Lower lobe of right lung (tissue), 2 donors: ENCODE results near the gene CHST3. TPM values are rescaled to one million over a fixed set of nuclear protein-coding genes. Genes with fewer than 3 reads are reported as not detected.
"Not testable (repeated sequence)": the region's sequence is repeated elsewhere in the genome, so short reads cannot be mapped to it uniquely, and the experiment has no call there.

Source experiments
- ATAC-seq, 2 donors: fragments of 200-7000 bp; cut with Tn5 transposase; one replicate each; pipeline ENCODE4 v1.9.1; 2020 to 2022; ENCODE audit warnings: mild to moderate bottlenecking in 2 of 2, moderate library complexity in 2 of 2
- DNase-seq: peaks from one replicate; pipeline ENCODE4 v3.0.0-alpha.2; 2020
- H3K27ac ChIP-seq: fragments of 200-600 bp; one replicate; pipeline ENCODE4 v1.8.0; 2022
- H3K27me3 ChIP-seq: fragments of 200-600 bp; one replicate; pipeline ENCODE4 v1.8.0; 2022; ENCODE audit warnings: low read depth
- H3K36me3 ChIP-seq: fragments of 200-600 bp; one replicate; pipeline ENCODE4 v1.8.0; 2022; ENCODE audit warnings: mild to moderate bottlenecking
- H3K4me1 ChIP-seq: fragments of 200-600 bp; one replicate; pipeline ENCODE4 v1.8.0; 2022
- H3K4me3 ChIP-seq: fragments of 200-600 bp; one replicate; pipeline ENCODE4 v1.8.0; 2022; ENCODE audit warnings: mild to moderate bottlenecking
- H3K9me3 ChIP-seq: fragments of 200-600 bp; one replicate; pipeline ENCODE4 v1.8.0; 2022
- intact Hi-C: fragments of 100-400 bp; cut with DNase I; formaldehyde crosslinking; loops from one replicate; pipeline ENCODE4 v1.11.0; 2022
- long read RNA-seq: library from polyadenylated mRNA; unstranded; transcript quantifications from one replicate; pipeline ENCODE4 v2.0.0, GENCODE V29; 2021
- total RNA-seq: library from RNA; stranded (reverse); fragmentation: NEBNext Ultra II Directional; extraction: Animal tissue kit (Norgen Biotek cat#: 25700); gene quantifications from one replicate; pipeline ENCODE4 v1.2.1, GENCODE V29; 2021
- TF ChIP-seq, protein P1 (sequence below): fragments of 200-600 bp; IDR thresholded peaks from one replicate; pipeline ENCODE4 v1.8.0; 2022; ENCODE audit warnings: antibody characterized with exemption, mild to moderate bottlenecking
- donor health status: DM: no; HTN: yes; CAD: no; lungs with severe emphysema.

CHST3 gene, protein sequence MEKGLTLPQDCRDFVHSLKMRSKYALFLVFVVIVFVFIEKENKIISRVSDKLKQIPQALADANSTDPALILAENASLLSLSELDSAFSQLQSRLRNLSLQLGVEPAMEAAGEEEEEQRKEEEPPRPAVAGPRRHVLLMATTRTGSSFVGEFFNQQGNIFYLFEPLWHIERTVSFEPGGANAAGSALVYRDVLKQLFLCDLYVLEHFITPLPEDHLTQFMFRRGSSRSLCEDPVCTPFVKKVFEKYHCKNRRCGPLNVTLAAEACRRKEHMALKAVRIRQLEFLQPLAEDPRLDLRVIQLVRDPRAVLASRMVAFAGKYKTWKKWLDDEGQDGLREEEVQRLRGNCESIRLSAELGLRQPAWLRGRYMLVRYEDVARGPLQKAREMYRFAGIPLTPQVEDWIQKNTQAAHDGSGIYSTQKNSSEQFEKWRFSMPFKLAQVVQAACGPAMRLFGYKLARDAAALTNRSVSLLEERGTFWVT
- total RNA-seq, result 12.0 TPM
- long read RNA-seq, full-length matches to known transcripts, result 1 of 17 reads
- long read RNA-seq, partial matches to known transcripts, result 15 of 17 reads
- long read RNA-seq, other reads (novel, unspliced or antisense), result 1 of 17 reads

DNA sequence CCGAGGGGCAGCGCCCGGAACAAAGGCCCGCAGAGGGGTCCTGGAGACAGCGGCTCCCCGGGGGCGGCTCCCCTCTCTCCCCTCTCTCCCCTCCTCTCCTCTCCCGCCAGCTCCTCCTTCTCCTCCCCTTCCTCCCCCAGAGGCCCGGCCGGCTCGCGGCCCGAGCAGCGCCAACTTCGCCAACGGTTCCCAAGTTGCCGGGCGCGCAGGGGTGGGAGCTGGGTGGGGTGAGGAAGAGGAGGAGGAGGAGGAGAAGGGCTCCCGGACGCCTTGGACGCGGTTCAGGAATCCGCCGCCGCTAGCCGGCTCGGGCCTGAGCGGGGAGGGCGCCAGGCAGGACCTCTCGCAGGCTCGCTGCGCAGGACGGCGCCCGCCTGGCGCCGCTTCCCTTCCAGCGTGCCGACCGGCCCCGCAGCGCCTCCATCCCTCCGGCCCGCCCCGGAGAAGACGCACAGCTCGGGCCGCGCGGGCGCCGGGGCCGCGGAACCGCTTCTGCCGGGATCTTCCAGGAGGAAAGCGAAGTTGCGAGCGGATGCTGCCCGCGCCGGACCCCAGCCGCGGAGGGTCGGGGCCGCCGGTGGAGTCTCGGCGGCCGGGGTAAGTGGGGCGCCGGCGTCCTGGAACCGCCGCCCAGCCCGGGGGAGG is at the start of gene CHST3:
Gene CHST3 (plus strand): TSS at position 298 of the 645 bp plus-strand sequence. CDS start 41,448 bp downstream, outside the sequence.
- intact Hi-C loops, result no loop called here
- Histone ChIP-seq H3K36me3 (no peaks in the 10 kb centered on the region), H3K9me3 (no peaks in the 10 kb centered on the region), H3K4me1 (peaks cover 33% of the 10 kb centered on the region), H3K27ac (peak within 1 kb of the TSS; percentile 92), H3K4me3 (peak within 1 kb of the TSS; percentile 67), H3K27me3 (peaks cover 12% of the 10 kb centered on the region)
- TF ChIP-seq, protein P1, sequence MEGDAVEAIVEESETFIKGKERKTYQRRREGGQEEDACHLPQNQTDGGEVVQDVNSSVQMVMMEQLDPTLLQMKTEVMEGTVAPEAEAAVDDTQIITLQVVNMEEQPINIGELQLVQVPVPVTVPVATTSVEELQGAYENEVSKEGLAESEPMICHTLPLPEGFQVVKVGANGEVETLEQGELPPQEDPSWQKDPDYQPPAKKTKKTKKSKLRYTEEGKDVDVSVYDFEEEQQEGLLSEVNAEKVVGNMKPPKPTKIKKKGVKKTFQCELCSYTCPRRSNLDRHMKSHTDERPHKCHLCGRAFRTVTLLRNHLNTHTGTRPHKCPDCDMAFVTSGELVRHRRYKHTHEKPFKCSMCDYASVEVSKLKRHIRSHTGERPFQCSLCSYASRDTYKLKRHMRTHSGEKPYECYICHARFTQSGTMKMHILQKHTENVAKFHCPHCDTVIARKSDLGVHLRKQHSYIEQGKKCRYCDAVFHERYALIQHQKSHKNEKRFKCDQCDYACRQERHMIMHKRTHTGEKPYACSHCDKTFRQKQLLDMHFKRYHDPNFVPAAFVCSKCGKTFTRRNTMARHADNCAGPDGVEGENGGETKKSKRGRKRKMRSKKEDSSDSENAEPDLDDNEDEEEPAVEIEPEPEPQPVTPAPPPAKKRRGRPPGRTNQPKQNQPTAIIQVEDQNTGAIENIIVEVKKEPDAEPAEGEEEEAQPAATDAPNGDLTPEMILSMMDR, result no peak
- ATAC-seq, result peak; percentile 82 to 84
- peak; percentile 62 for DNase-seq

DNA sequence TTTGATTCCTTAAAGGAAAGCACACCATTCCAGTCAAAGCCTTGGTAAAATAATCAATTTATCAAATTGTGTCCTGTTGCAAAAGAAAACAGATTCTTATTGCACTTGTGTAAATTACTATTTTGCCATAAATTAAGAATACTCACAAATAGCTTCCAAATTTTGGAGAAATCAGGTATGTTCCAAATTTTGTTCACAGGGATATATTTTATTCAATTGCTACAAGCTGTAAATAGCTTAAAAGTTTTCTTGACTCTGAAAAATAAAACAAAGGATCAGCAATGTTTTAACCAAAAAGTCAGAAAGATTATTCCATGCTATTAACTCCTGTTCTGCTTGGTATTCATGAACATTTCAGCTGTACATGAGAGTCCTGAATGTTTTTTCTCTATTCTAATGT is 47.4 kb upstream of the CHST3 start:
- Histone ChIP-seq H3K27ac (no peak overlapping the region), H3K4me1 (peaks cover 13% of the 10 kb centered on the region), H3K4me3 (no peak overlapping the region), H3K36me3 (no peaks in the 10 kb centered on the region), H3K27me3 (no peaks in the 10 kb centered on the region), H3K9me3 (peaks cover 6% of the 10 kb centered on the region)
- intact Hi-C loops, result no loop called here
- TF ChIP-seq, protein P1, result no peak
- ATAC-seq (no peak), DNase-seq (no peak)

DNA sequence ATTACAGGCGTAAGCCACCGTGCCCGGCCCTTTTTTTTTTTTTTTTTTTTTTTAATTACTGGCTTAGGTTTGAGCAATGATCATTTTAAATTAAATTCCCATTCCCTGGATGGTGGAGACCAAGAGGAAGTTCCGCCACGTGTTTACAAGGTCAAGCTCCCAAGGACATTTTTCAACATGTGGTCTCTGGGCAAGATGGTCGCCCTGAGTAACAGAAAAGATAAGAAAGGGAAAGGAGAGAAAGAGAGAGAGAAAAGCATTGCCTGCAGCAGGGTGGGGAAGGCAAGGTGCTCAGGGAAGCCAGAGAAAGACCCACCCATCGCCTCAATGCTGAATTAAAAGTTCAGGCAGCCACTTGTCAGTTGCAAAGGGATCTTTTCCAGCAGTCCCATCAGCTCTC is 45.2 kb upstream of the CHST3 start:
- TF ChIP-seq, protein P1, result no peak
- no peak for DNase-seq
- Histone ChIP-seq H3K9me3 (no peaks in the 10 kb centered on the region), H3K36me3 (no peaks in the 10 kb centered on the region), H3K4me1 (peaks cover 13% of the 10 kb centered on the region), H3K27me3 (no peaks in the 10 kb centered on the region), H3K27ac (no peak overlapping the region), H3K4me3 (no peak overlapping the region)
- intact Hi-C loops, result no loop called here
- no peak for ATAC-seq

DNA sequence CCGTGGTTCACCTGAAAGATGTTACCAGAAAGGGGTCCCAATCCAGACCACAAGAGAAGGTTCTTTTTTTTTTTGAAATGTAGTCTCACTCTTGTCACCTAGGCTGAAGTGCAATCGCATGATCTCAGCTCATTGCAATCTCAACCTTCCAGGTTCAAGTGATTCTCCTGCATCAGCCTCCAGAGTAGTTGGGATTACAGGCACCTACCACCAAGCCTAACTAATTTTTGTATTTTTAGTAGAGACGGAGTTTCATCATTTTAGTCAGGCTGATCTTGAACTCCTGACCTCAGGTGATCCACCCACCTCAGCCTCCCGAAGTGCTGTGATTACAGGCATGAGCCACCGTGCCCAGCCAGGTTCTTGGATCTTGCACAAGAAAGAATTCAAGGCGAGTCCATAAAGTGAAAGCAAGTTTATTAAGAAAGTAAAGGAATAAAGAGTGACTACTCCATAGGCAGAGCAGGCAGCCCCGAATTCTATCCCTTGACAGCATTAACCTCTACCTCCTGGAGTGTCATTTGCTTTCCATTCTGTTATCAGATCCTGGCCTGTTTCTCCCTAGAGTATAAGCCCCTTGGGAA is 44.1 kb upstream of the CHST3 start:
- ATAC-seq, intact Hi-C loops, H3K27ac ChIP-seq, H3K4me3 ChIP-seq, DNase-seq, H3K36me3 ChIP-seq, H3K27me3 ChIP-seq, H3K9me3 ChIP-seq: not testable (repeated sequence)
- peaks cover 13% of the 10 kb centered on the region for H3K4me1 ChIP-seq

DNA sequence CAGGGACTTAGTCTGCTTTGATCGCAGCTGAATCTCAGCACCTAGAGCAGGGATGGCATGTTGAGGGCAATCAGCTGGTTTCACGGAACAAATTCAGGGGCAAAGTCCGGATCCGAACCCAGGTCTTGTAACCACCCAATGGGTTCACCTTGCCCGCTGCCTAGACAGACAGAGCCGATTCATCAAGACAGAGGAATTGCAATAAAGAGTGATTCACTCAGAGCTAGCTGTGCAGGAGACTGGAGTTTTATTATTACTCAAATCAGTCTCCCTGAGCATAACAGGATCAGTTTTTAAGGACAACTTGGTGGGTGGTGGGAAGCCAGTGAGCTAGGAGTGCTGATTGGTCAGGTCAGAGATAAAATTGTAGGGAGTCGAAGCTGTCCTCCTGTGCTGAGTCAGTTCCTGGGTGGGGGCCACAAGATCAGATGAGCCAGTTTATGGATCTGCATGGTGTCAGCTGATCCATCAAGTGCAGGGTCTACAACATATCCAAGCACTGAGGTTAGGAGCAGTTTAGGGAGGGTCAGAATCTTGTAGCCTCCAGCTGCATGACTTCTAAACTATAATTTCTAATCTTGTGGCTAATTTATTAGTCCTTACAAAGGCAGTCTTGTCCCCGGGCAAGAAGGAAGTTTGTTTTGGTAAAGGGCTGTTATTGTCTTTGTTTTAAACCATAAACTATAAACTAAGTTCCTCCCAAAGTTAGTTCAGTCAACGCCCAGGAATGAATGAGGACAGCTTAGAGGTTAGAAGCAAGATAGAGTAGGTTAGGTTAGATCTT is 43.5 kb upstream of the CHST3 start:
- TF ChIP-seq, protein P1, result no peak
- Histone ChIP-seq H3K27ac (no peak overlapping the region), H3K36me3 (no peaks in the 10 kb centered on the region), H3K9me3 (no peaks in the 10 kb centered on the region), H3K4me3 (no peak overlapping the region), H3K27me3 (no peaks in the 10 kb centered on the region), H3K4me1 (peaks cover 13% of the 10 kb centered on the region)
- ATAC-seq (no peak), DNase-seq (no peak)
- intact Hi-C loops, result no loop called here
